Stomach (tissue), 9 donors: ENCODE measurements around the gene TMCO6. TPM values are rescaled to one million over a fixed set of nuclear protein-coding genes. Genes with fewer than 3 reads are reported as not detected.

ENCODE experiments used
- DNase-seq, 2 donors: peaks; one replicate each; pipeline versions ENCODE4 v3.0.0 to v3.0.0-alpha.2; 2013 to 2019
- H3K27ac ChIP-seq, 5 donors: fragments of 200-600 bp in 4 of 5; sonication (generic) in 4 of 5; one replicate each; pipeline ENCODE4 v1.5.1; 2013 to 2019; ENCODE audit warnings: mild to moderate bottlenecking in 1 of 5, moderate library complexity in 1 of 5
- H3K27me3 ChIP-seq, 3 donors: fragments of 200-600 bp; sonication (generic); one replicate each; pipeline ENCODE4 v1.5.1; 2017 to 2019; ENCODE audit warnings: mixed run types in 1 of 3
- H3K36me3 ChIP-seq, 4 donors: fragments of 200-600 bp; sonication (generic); 1 replicate in 3 of 4; 2 replicates in 1 of 4; pipeline ENCODE4 v1.5.1; 2016 to 2019
- H3K4me1 ChIP-seq, 4 donors: fragments of 200-600 bp; sonication (generic); one replicate each; pipeline ENCODE4 v1.5.1; 2016 to 2019
- H3K4me3 ChIP-seq, 4 donors: fragments of 200-600 bp; sonication (generic) in 3 of 4; one replicate each; pipeline ENCODE4 v1.5.1; 2016 to 2019; ENCODE audit warnings: mild to moderate bottlenecking in 1 of 4
- H3K9me3 ChIP-seq, 4 donors: fragments of 200-600 bp; sonication (generic); one replicate each; pipeline ENCODE4 v1.5.1; 2016 to 2019
- EP300 ChIP-seq: sonication (generic); formaldehyde crosslinking; IDR thresholded peaks from one replicate; pipeline ENCODE4 v1.6.1; 2017; ENCODE audit warnings: antibody characterized with exemption
- POLR2A ChIP-seq, 4 donors: fragments of 450-650 bp; IDR thresholded peaks; one replicate each; pipeline ENCODE4 v1.6.1; 2016; ENCODE audit warnings: antibody characterized with exemption in 4 of 4, control low read depth in 2 of 4, mild to moderate bottlenecking in 1 of 4, moderate library complexity in 1 of 4
- POLR2AphosphoS5 ChIP-seq, 3 donors: sonication (generic); formaldehyde crosslinking; IDR thresholded peaks; one replicate each; pipeline ENCODE4 v1.6.1; 2016; ENCODE audit warnings: antibody characterized with exemption in 3 of 3
- WGBS, 5 donors: extraction: QIAGEN DNeasy Blood & Tissue Kit in 3 of 5; methylation state at CpG; one replicate each; pipeline versions ENCODE4 v1.1.5 to v1.1.7; 2013 to 2018; 5-methylcytosine and 5-hydroxymethylcytosine counted together
- intact Hi-C: fragments of 100-400 bp; cut with DNase I; formaldehyde crosslinking; loops from one replicate; pipeline ENCODE4 v1.15.1; 2023; ENCODE audit warnings: low total_unique reads
- polyA plus RNA-seq, 3 donors: library from polyadenylated mRNA; stranded (reverse); fragments of 200-250 nt; gene quantifications; one replicate each; pipeline ENCODE4 v1.2.3, GENCODE V29; 2013
- total RNA-seq, 5 donors: library from RNA; depleted of rRNA; stranded (reverse); fragments of >200 nt; gene quantifications; one replicate each; pipeline versions ENCODE4 v1.1.0 to v1.2.3, GENCODE V29; 2014 to 2016
- TF ChIP-seq, protein P1 (sequence below), 7 experiments: fragments of 450-650 bp in 4 of 7; fragments of 200-600 bp in 3 of 7; sonication (generic) in 3 of 7; IDR thresholded peaks; one replicate each; pipeline ENCODE4 v1.5.1; 2016 to 2019; ENCODE audit warnings: antibody characterized with exemption in 7 of 7, control low read depth in 2 of 7, mild to moderate bottlenecking in 1 of 7
- donor health status: healthy with polysubstance abuse.
- donor health status: Bipolar disorder and iron deficiency.
- donor health status: healthy.

The TMCO6 gene
- total and polyA plus RNA-seq, 8 donors = 4.0 to 40.8 (median 7.4) TPM

DNA sequence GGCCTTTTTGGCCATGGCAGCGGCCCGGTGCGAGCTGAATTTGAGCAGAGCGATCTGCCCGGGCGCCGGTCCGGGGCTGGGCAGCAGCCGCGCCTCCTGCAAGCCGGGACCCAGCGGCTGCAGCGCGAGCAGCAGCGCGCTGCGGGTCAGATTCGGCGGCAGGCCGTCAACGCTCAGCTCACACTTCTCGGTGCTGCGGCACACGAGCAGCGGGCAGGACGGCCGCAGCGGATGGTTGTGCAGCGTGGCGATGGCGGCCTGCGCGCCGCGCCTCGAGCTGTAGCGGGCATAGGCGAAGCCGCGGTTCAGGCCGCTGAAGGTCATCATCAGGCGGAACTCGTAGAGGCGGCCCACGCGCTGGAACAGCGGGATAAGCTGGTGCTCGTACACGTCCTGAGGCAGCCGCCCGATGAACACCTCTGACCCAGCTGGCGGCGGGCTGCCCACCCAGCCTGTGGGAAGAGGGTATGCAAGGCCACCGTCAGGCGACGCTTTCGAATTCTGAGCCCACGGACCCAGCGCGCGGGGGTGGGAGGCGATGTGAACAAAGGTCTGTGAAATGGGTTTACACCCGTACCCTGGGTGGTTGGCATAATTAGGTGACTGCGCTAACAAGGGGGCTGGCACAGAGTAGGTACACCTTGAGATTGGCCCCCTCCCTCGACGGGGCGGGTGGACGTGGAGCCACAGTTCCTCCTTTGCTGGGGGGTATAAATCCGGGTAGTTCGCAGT is 33.4 kb downstream of the TMCO6 start:
- H3K9me3 ChIP-seq = no peaks in the 10 kb centered on the region
- intact Hi-C loops = no loop called here
- H3K27me3 ChIP-seq = no peaks in the 10 kb centered on the region
- H3K36me3 ChIP-seq = peaks cover 44 to 100% (median 97%) of the 10 kb centered on the region in 4 donors
- TF ChIP-seq POLR2A (IDR thresholded peaks at IDR 0.05) (no peak), POLR2AphosphoS5 (IDR thresholded peaks at IDR 0.05) (no peak), EP300 (no peak)
- TF ChIP-seq, protein P1, sequence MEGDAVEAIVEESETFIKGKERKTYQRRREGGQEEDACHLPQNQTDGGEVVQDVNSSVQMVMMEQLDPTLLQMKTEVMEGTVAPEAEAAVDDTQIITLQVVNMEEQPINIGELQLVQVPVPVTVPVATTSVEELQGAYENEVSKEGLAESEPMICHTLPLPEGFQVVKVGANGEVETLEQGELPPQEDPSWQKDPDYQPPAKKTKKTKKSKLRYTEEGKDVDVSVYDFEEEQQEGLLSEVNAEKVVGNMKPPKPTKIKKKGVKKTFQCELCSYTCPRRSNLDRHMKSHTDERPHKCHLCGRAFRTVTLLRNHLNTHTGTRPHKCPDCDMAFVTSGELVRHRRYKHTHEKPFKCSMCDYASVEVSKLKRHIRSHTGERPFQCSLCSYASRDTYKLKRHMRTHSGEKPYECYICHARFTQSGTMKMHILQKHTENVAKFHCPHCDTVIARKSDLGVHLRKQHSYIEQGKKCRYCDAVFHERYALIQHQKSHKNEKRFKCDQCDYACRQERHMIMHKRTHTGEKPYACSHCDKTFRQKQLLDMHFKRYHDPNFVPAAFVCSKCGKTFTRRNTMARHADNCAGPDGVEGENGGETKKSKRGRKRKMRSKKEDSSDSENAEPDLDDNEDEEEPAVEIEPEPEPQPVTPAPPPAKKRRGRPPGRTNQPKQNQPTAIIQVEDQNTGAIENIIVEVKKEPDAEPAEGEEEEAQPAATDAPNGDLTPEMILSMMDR (IDR thresholded peaks at IDR 0.05) = no peak
- 49 to 58% (median 51%) methylated on average over 32 to 70 of the region's 70 CpGs for WGBS, 5 donors
- DNase-seq = peak in 1 of 2 donors; percentile 49
- H3K4me1 ChIP-seq = peaks cover 0 to 23% (median 5%) of the 10 kb centered on the region in 4 donors
- peak overlapping the region in 3 of 4 donors; percentile 19 to 25 (median 20) for H3K4me3 ChIP-seq
- peak overlapping the region in 1 of 5 donors; percentile 13 for H3K27ac ChIP-seq

DNA sequence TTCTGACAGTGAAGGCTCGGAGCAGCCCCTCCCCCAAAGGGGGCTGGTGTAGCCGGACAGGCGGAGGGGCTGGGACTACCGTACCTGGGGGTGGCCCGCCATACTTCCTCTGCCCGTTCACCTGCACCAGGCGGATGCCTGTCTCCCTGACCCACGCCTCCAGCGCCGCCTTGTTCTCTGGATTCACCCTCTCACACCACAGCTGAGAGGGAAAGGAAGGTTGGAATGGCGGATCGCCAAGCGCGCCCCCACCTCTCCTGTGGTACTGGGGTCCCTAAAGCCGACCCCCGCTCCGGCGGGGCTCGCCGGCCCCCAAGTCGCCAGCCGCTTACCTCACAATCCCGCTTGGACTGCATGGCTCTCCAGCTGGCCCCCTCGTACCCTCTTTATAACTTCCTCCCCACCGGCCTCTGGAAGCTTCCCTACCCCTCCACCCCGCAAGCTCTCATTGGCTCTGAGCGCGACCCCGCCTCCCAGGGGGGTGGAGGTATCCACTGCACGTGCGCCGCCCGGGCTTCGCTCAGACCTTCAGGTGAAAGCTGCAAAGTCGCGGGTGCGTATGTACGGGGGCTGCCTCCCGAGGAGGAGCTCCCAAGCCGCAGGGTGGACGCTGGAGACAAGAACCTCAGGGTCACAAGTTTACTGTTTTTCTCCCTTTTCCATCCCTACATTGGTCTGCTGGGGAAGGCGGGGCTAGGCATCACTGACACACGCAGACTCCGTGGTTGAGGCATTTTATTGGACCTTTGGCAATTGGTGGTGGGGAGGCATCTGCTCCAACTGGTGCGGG is 34.1 kb downstream of the TMCO6 start, which contains the start of gene DND1:
TSS of gene DND1 (minus strand) at position 390 of the 790 bp plus-strand sequence. CDS start at position 356, 34 bp downstream.
- Histone ChIP-seq H3K27ac (peak within 1 kb of the TSS in 1 of 5 donors; percentile 13), H3K27me3 (no peaks in the 10 kb centered on the region), H3K36me3 (peaks cover 50 to 100% (median 98%) of the 10 kb centered on the region in 4 donors), H3K4me1 (peaks cover 0 to 21% (median 5%) of the 10 kb centered on the region in 4 donors), H3K4me3 (peak within 1 kb of the TSS in 3 of 4 donors; percentile 19 to 25 (median 20)), H3K9me3 (no peaks in the 10 kb centered on the region)
- WGBS, 5 donors = 88 to 93% (median 91%) methylated on average over 34 to 45 of the region's 45 CpGs
- no peak for DNase-seq
- TF ChIP-seq, protein P1 (IDR thresholded peaks at IDR 0.05) = no peak
- TF ChIP-seq POLR2AphosphoS5 (IDR thresholded peaks at IDR 0.05) = no peak
- TF ChIP-seq EP300 = no peak
- no peak for TF ChIP-seq POLR2A (IDR thresholded peaks at IDR 0.05)
- intact Hi-C loops = no loop called here

DNA sequence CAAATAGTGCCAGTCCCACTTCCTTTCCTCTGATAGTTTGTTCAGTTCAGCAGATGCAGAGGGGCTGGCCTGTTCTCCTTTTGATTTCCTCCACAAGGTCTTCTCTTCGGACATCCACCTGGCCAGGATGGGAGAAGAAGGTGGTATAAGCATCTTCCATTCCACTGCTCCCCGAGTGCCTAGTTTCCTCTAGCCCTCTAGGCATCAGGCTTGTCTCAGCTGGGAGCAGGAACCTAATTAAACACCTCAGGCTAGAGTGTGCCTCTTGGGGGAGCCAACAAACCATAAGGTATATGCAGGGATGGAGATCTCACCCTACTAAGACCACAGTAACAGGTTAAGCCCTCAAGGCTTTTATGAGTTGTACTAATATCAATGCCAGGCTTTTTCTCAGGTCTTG is 35.0 kb downstream of the TMCO6 start:
- H3K9me3 ChIP-seq = no peaks in the 10 kb centered on the region
- WGBS, 5 donors = 79 to 91% (median 86%) methylated on average over 2 of the region's 2 CpGs
- no peak for DNase-seq
- intact Hi-C loops = no loop called here
- H3K4me1 ChIP-seq = peaks cover 0 to 21% (median 5%) of the 10 kb centered on the region in 4 donors
- H3K27me3 ChIP-seq = no peaks in the 10 kb centered on the region
- H3K27ac ChIP-seq = no peak overlapping the region
- no peak for TF ChIP-seq POLR2A (IDR thresholded peaks at IDR 0.05)
- TF ChIP-seq, protein P1 (IDR thresholded peaks at IDR 0.05) = no peak
- no peak for TF ChIP-seq POLR2AphosphoS5 (IDR thresholded peaks at IDR 0.05)
- no peak for TF ChIP-seq EP300
- H3K36me3 ChIP-seq = peaks cover 48 to 100% (median 98%) of the 10 kb centered on the region in 4 donors
- H3K4me3 ChIP-seq = no peak overlapping the region

DNA sequence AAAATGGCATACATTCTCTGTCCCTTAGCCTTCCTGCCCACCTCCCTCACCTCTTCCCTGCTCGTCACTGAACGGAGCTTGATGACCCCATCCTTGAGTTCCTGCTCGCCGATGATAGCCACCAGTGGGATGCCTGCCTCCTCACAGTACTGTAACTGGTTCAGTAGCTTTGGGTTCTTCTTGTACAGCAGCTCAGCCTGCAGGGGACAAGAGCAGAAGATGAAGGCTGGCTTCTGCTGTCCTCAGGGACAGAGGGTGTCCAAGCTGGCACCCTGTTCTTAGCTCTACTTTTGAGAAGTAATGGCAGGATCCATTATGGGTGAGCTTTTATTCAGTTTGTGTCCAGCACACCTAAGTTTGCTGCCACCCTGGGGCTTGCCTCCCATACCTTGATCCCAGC is 35.4 kb downstream of the TMCO6 start:
- peaks cover 0 to 21% (median 5%) of the 10 kb centered on the region in 4 donors for H3K4me1 ChIP-seq
- WGBS, 5 donors = 88 to 97% (median 93%) methylated on average over 4 of the region's 4 CpGs
- TF ChIP-seq, protein P1 (IDR thresholded peaks at IDR 0.05) = no peak
- TF ChIP-seq POLR2AphosphoS5 (IDR thresholded peaks at IDR 0.05) = no peak
- no peak for TF ChIP-seq POLR2A (IDR thresholded peaks at IDR 0.05)
- TF ChIP-seq EP300 = no peak
- intact Hi-C loops = no loop called here
- DNase-seq = no peak
- H3K9me3 ChIP-seq = no peaks in the 10 kb centered on the region
- H3K36me3 ChIP-seq = peaks cover 46 to 100% (median 98%) of the 10 kb centered on the region in 4 donors
- no peak overlapping the region for H3K4me3 ChIP-seq
- no peak overlapping the region for H3K27ac ChIP-seq
- no peaks in the 10 kb centered on the region for H3K27me3 ChIP-seq
